ENCODE data around the gene PAPOLA. TPM values are rescaled to one million over a fixed set of nuclear protein-coding genes. Genes with fewer than 3 reads are reported as not detected.

Gene PAPOLA
- total and polyA plus RNA-seq, 2 donors (not counting 1 experiment from before 2014, with no cell fraction given), result 104 to 324 TPM

- no peaks in the 10 kb centered on the region for H3K9me3 ChIP-seq (ENCODE audit: control extremely low read depth in 1 of 3, control insufficient read depth in 2 of 3, insufficient read depth in 1 of 3, low read length in 2 of 3)
- intact Hi-C loops (cut with micrococcal nuclease), result no loop called here
- Mint-ChIP-seq H3K9me3 (ENCODE audit: insufficient read depth) (peaks cover 3% of the 10 kb centered on the region), H3K4me3 (no peak overlapping the region), H3K27ac (no peak overlapping the region), H3K4me1 (peaks cover 18% of the 10 kb centered on the region), H3K27me3 (no peaks in the 10 kb centered on the region)
- no peak for ATAC-seq (ENCODE audit: low read depth)
- no peak overlapping the region for H3K4me2 ChIP-seq (replicated peaks; ENCODE audit: low read depth, low read length, poor library complexity, severe bottlenecking)
- no peak overlapping the region for H3K4me3 ChIP-seq (ENCODE audit: control extremely low read depth in 1 of 5, extremely low read depth in 1 of 5, insufficient read depth in 1 of 5, low read depth in 2 of 5, low read length in 4 of 5)
- no peak for DNase-seq
- no peaks in the 10 kb centered on the region for H3K79me2 ChIP-seq (ENCODE audit: control insufficient read depth, insufficient read depth, low read length)
- no peaks in the 10 kb centered on the region for H4K20me1 ChIP-seq (ENCODE audit: control insufficient read depth, insufficient read depth, low read length, poor library complexity, severe bottlenecking)
- no CpG with 5 or more reads among the region's 4 CpGs for WGBS (ENCODE audit: insufficient coverage)
- no peak overlapping the region for H2AFZ ChIP-seq (ENCODE audit: insufficient read depth, low read depth, low read length, poor library complexity, severe bottlenecking)
- H3K4me1 ChIP-seq (ENCODE audit: control insufficient read depth in 2 of 2, insufficient read depth in 2 of 2, low read length in 2 of 2), result peaks cover 9 to 10% of the 10 kb centered on the region in 2 donors
- H3K9ac ChIP-seq (ENCODE audit: low read length), result no peak overlapping the region
- no peak for TF ChIP-seq CTCF (IDR thresholded peaks at IDR 0.05)
- no peak for TF ChIP-seq EZH2 (IDR thresholded peaks at IDR 0.05; ENCODE audit: borderline replicate concordance, insufficient read depth, low read depth, low read length, poor library complexity, severe bottlenecking)
- CTCF ChIA-PET, result no interaction called here
- no peaks in the 10 kb centered on the region for H3K36me3 ChIP-seq (replicated peaks in 1 of 2; ENCODE audit: control extremely low read depth in 1 of 2, control insufficient read depth in 1 of 2, extremely low read depth in 1 of 2, insufficient read depth in 2 of 2, low read length in 1 of 2)
- no peak overlapping the region for H3K27ac ChIP-seq (ENCODE audit: low read length in 2 of 2)
- POLR2A ChIA-PET, result no interaction called here
- H3K27me3 ChIP-seq (replicated peaks in 1 of 4; ENCODE audit: control extremely low read depth in 1 of 4, control insufficient read depth in 3 of 4, insufficient read depth in 4 of 4, low read length in 3 of 4), result no peaks in the 10 kb centered on the region
These were observed 20.4 kb upstream of the PAPOLA start for GRCh38 chr14:96481731-96482314.

GRCh38 chr14:96482986-96483385, 19.2 kb upstream of the PAPOLA start:
- no peaks in the 10 kb centered on the region for H4K20me1 ChIP-seq (ENCODE audit: control insufficient read depth, insufficient read depth, low read length, poor library complexity, severe bottlenecking)
- H3K9me3 ChIP-seq (ENCODE audit: control extremely low read depth in 1 of 3, control insufficient read depth in 2 of 3, insufficient read depth in 1 of 3, low read length in 2 of 3), result no peaks in the 10 kb centered on the region
- H3K4me2 ChIP-seq (replicated peaks; ENCODE audit: low read depth, low read length, poor library complexity, severe bottlenecking), result no peak overlapping the region
- intact Hi-C loops (cut with micrococcal nuclease), result no loop called here
- ATAC-seq (ENCODE audit: low read depth), result no peak
- no peak for DNase-seq
- Mint-ChIP-seq H3K27ac (no peak overlapping the region), H3K27me3 (no peaks in the 10 kb centered on the region), H3K9me3 (ENCODE audit: insufficient read depth) (peaks cover 3% of the 10 kb centered on the region), H3K4me1 (peaks cover 19% of the 10 kb centered on the region), H3K4me3 (no peak overlapping the region)
- peaks cover 9 to 18% of the 10 kb centered on the region in 2 donors for H3K4me1 ChIP-seq (ENCODE audit: control insufficient read depth in 2 of 2, insufficient read depth in 2 of 2, low read length in 2 of 2)
- H2AFZ ChIP-seq (ENCODE audit: insufficient read depth, low read depth, low read length, poor library complexity, severe bottlenecking), result no peak overlapping the region
- H3K79me2 ChIP-seq (ENCODE audit: control insufficient read depth, insufficient read depth, low read length), result no peaks in the 10 kb centered on the region
- ChIA-PET CTCF (no interaction called here), POLR2A (no interaction called here)
- H3K4me3 ChIP-seq (ENCODE audit: control extremely low read depth in 1 of 5, extremely low read depth in 1 of 5, insufficient read depth in 1 of 5, low read depth in 2 of 5, low read length in 4 of 5), result no peak overlapping the region
- no peak overlapping the region for H3K9ac ChIP-seq (ENCODE audit: low read length)
- H3K27me3 ChIP-seq (replicated peaks in 1 of 4; ENCODE audit: control extremely low read depth in 1 of 4, control insufficient read depth in 3 of 4, insufficient read depth in 4 of 4, low read length in 3 of 4), result no peaks in the 10 kb centered on the region
- TF ChIP-seq EZH2 (IDR thresholded peaks at IDR 0.05; ENCODE audit: borderline replicate concordance, insufficient read depth, low read depth, low read length, poor library complexity, severe bottlenecking) (no peak), CTCF (IDR thresholded peaks at IDR 0.05) (no peak)
- no peak overlapping the region for H3K27ac ChIP-seq (ENCODE audit: low read length in 2 of 2)
- 86% methylated on average over 9 of the region's 10 CpGs for WGBS (ENCODE audit: insufficient coverage)
- H3K36me3 ChIP-seq (replicated peaks in 1 of 2; ENCODE audit: control extremely low read depth in 1 of 2, control insufficient read depth in 1 of 2, extremely low read depth in 1 of 2, insufficient read depth in 2 of 2, low read length in 1 of 2), result no peaks in the 10 kb centered on the region
